Fibroblast of skin of abdomen (primary cell): ENCODE measurements around the gene GINS3.

ENCODE experiments used
- DNase-seq: peaks from one replicate; pipeline ENCODE4 v3.0.0-alpha.2; 2013

Gene GINS3

DNA sequence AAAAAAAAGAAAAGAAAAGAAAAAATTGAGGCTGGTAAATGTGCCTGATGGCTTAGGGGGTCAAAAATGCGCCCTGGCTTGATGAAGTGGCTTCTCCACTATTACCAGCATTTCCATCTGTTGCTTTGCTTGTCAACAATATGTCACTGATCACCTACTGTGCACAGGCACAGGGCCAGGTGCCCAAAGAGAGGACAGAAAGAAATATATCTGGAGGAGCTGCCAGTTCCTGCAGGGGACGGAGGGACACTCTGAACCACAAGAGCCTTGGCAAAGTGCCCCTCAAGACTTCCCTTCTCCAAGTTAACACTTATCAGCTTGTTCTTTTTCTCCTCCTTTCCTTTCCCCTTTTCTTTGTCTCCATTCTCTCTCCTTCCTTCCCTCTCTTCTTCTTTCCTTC is 34.7 kb downstream of the GINS3 start:
- no peak for DNase-seq

DNA sequence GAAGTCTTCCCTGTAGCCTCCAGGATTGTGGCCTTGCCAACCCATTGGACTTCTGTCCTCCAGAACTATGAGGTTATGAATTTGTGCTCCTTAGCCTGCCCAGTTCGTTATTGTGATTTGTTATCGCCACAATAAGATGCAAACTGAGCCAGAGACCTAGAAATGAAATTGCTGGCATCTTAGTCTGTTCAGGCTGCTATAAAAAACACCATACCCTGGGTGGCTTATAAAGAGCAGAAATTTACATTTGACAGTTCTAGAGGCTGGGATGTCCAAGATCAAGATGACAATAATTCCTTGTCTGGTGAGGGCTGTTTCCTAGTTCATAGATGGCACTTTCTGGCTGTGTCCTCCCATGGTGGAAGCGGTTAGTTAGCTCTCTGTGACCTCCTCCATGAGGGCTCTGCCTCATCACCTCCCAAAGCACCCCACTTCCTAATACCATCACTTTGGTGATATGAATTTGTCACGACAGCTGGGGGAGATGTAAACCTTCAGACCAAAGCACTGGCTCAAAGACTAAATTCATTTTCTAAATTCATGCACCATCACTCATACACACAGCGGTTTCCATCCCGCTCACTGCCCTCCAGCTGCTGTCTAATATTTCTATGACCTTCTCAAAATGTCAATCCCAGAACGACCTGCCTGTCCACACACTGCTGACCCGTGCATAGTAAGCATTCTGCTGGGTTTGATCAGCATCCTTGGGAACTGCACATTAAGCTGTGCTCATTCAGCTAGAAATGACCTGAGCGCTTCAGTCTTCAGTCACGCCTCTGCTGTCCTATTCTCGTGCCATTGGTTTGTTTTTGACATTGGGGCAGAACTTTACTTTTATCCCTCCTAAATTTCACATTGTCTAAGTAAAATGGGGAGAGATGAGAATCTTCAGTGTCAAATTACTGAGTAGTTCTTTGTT is 36.6 kb downstream of the GINS3 start:
- no peak for DNase-seq

- DNase-seq = no peak
Measured at GRCh38 chr16:58430718-58431117, 38.4 kb downstream of the GINS3 start.

DNA sequence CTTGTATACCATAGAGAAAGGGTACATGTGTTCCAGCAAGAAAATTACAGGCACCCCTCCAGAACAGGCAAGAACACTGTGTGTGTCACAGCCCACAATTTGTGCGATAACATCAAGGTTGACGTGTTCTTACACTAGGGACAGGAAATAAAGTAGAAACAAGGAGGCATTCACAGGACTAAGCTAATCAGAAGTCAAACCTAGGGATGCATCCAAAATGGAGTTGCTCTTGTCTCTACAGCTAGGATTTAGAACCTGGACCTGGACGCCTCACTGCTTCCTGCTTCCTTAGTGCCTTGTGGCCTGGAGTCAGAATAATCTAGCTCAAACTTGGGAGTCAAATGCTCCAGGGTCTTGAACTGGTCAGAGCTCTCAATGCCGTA is 41.3 kb downstream of the GINS3 start:
- DNase-seq = no peak

- no peak for DNase-seq
Measured at GRCh38 chr16:58435779-58436178, 43.5 kb downstream of the GINS3 start.

- DNase-seq = no peak
Measured at GRCh38 chr16:58440131-58440530, 47.9 kb downstream of the GINS3 start.

DNA sequence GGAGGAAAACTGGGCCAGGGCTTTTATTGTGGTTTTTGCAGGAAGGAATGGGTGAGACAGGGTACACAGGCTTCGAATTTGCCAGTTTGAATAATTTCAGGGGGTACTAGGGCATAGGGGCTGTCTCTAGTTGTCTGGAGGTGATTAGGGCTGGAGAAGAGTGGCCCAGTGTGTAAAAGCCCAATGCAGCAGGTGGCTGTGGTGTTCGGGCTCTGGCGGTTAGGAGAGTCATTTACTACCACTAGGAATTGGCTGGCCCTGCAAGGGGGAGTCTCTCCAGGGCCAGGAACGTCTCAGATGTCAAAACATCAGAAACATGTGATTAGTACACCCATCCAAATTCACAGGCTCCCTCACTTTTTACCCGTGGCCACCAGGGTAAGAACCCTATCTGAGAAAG is 50.3 kb downstream of the GINS3 start:
- no peak for DNase-seq

- DNase-seq = no peak
Measured at GRCh38 chr16:58443783-58444182, 51.5 kb downstream of the GINS3 start.

DNA sequence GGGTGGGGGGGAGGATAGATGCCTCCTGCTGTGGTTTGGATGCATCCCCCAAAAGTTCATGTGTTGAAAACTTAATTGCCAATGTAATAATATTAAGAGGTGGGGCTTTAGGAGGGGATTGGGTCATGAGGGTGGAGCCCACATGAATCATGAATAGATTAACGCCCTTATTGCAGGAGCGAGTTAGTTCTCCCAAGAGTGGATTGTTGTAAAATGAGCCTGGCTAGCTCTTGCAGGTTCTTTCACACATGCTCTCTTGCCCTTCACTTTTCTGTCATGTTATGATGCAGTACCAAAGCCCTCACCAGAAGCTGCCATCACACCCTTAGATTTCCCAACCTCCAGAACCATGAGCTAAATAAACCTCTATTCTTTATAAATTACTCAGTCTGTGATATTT is 52.0 kb downstream of the GINS3 start:
- DNase-seq = no peak

GRCh38 chr16:58448890-58449289 is 56.6 kb downstream of the GINS3 start:
- DNase-seq = no peak

- DNase-seq = no peak
Measured at GRCh38 chr16:58449306-58449705, 57.0 kb downstream of the GINS3 start.

DNA sequence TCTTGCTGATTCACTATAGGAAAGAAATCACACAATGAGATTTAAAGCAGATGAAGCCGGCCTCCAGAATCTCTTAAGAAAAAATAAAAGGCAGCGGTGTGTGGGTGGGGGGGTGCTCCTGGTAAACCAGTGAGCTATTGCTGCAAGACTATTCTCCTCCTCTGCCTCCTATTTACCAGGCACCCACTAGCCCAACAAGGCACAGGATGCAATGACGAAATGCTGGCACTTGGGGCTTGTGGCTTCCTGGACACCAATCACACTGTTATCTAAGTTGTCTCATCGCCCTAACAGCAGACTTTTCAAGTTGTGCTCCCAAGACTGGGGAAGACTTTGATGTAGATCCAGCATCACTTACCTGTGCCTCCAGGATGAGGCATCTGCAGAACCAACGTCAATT is 57.5 kb downstream of the GINS3 start:
- no peak for DNase-seq

DNA sequence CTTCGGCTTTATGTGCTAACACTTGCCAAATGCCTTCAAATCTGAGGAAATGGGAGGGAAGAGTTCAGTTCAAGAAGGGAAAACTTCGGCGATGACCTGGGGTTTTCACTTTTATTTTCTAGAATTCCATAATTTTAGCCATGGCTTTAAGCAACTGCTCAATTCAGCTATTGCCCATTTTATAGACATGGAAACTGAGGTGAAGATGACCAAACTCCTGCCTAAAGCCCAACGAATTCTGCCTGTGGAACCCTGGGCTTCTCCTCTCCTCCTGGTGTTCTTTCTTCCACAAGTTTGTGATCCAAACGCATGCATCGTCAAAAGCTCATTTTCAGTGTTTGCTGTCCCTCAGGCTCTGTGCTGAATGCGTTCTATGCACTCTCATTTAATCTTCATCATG is 58.3 kb downstream of the GINS3 start:
- DNase-seq = no peak

- DNase-seq = no peak
Measured at GRCh38 chr16:58451265-58451689, 59.0 kb downstream of the GINS3 start.

DNA sequence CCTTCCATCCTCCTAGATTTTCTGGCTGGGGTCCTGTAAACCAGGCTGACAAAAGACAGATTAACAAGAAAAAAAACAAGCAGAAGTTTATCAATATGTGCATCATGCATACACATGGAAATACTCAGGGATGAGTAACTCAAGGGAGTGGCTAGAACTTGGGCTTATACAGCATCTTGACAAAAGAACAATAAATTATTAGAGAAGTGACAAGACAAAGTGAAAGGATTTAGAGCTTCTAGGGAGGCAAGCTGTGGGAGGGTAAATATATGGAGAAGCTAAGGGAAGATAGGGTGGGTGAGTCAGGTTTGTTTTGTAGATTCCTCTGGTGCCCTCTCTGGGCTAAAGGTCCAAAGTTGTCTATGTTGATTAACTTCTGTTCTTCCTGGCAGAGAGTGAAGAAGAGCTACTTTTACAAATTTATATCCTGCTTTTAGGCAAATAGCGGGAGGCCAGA is 59.7 kb downstream of the GINS3 start:
- DNase-seq = peak; percentile 27

DNA sequence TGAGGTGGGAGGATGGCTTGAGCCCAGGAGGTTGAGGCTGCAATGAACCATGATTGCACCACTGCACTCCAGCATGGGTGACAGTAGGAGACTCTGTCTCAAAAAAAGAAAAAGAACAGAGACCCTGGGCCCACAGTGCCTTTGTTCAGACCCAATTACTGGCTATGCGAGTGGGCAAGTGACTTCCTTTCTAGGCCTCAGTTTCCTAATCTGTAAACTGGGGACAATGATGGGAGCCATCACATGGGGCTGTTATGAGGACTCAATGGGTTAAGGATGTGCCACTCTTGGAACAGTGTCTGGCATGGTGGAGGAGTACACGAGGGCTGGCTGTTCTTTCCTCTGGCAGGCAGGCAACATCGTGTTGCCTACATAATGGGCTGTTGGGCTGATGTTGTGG is 60.4 kb downstream of the GINS3 start:
- no peak for DNase-seq

GRCh38 chr16:58454178-58454577 is 61.9 kb downstream of the GINS3 start:
- DNase-seq = no peak

DNA sequence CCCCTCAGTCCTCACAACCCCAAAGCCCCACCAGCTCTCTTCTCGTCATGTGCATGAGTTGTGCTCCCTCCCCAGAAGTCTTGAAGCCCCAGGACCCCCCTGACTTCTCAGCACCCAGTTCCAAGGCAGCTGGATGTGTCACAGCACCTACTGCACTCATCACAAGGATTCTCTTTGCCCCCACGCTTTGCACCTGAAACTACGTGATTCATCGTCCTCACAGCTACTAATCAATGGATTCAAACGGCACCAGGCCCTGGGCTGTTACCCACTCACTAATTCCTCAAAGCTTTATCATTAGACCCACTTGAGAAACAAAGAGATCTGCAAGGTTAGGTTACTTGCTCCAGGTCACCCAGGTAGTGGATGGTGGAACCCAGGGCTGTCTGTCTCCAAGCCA is 62.6 kb downstream of the GINS3 start:
- DNase-seq = no peak
